ENCODE data around the gene USP28. TPM values are rescaled to one million over a fixed set of nuclear protein-coding genes. Genes with fewer than 3 reads are reported as not detected.

USP28 gene
- total and polyA plus RNA-seq, 11 donors: 28.8 to 172 (median 122) TPM

GRCh38 chr11:113847580-113847979 is 27.8 kb downstream of the USP28 start:
- H3K9me3 ChIP-seq: no peaks in the 10 kb centered on the region
- peaks cover 0 to 78% (median 45%) of the 10 kb centered on the region in 9 donors for H3K36me3 ChIP-seq
- H3K27ac ChIP-seq: peak overlapping the region in 1 of 12 donors; percentile 15
- H3K4me3 ChIP-seq: no peak overlapping the region
- peaks cover 0 to 21% (median 5%) of the 10 kb centered on the region in 12 donors for H3K4me1 ChIP-seq
- DNase-seq: no peak
- TF ChIP-seq CTCF (IDR thresholded peaks at IDR 0.05) (no peak), POLR2A (IDR thresholded peaks at IDR 0.05) (no peak)
- ATAC-seq: no peak
- no peaks in the 10 kb centered on the region for H3K27me3 ChIP-seq
- intact Hi-C loops (cut with DNase I): no loop called here

GRCh38 chr11:113847111-113847510 is 28.3 kb downstream of the USP28 start:
- WGBS, 4 donors: 68 to 77% (median 75%) methylated on average over 6 of the region's 6 CpGs
- no peak for DNase-seq
- intact Hi-C loops (cut with DNase I): no loop called here

GRCh38 chr11:113841691-113842090 is 33.7 kb downstream of the USP28 start:
- 83 to 89% (median 86%) methylated on average over 1 of the region's 1 CpG for WGBS, 4 donors
- no peak for ATAC-seq
- Histone ChIP-seq H3K4me1 (peaks cover 0 to 31% (median 4%) of the 10 kb centered on the region in 12 donors), H3K27me3 (no peaks in the 10 kb centered on the region), H3K27ac (peak overlapping the region in 2 of 12 donors; percentile 54 to 61), H3K36me3 (peaks cover 0 to 78% (median 44%) of the 10 kb centered on the region in 9 donors), H3K4me3 (no peak overlapping the region), H3K9me3 (no peaks in the 10 kb centered on the region)
- intact Hi-C loops (cut with DNase I): no loop called here
- no peak for TF ChIP-seq POLR2A (IDR thresholded peaks at IDR 0.05)
- no peak for TF ChIP-seq CTCF (IDR thresholded peaks at IDR 0.05)
- DNase-seq: no peak

More at GRCh38 chr11:113847111-113847510, 28.3 kb downstream of the USP28 start:
- no peaks in the 10 kb centered on the region for H3K27me3 ChIP-seq
- H3K4me3 ChIP-seq: no peak overlapping the region
- H3K4me1 ChIP-seq: peaks cover 0 to 21% (median 5%) of the 10 kb centered on the region in 12 donors
- H3K36me3 ChIP-seq: peaks cover 0 to 74% (median 41%) of the 10 kb centered on the region in 9 donors
- H3K27ac ChIP-seq: peak overlapping the region in 1 of 12 donors; percentile 15
- no peaks in the 10 kb centered on the region for H3K9me3 ChIP-seq
- TF ChIP-seq CTCF (IDR thresholded peaks at IDR 0.05) (no peak), POLR2A (IDR thresholded peaks at IDR 0.05) (no peak)
- ATAC-seq: no peak

- H3K4me3 ChIP-seq: no peak overlapping the region
- TF ChIP-seq POLR2A (IDR thresholded peaks at IDR 0.05): no peak
- TF ChIP-seq CTCF (IDR thresholded peaks at IDR 0.05): no peak
- DNase-seq (no peak), ATAC-seq (peak; percentile 70 to 89 (median 78))
- peaks cover 0 to 31% (median 4%) of the 10 kb centered on the region in 12 donors for H3K4me1 ChIP-seq
- H3K27me3 ChIP-seq: no peaks in the 10 kb centered on the region
- intact Hi-C loops (cut with DNase I): no loop called here
- H3K27ac ChIP-seq: peak overlapping the region in 4 of 12 donors; percentile 15 to 61 (median 42)
- peaks cover 0 to 78% (median 44%) of the 10 kb centered on the region in 9 donors for H3K36me3 ChIP-seq
- no peaks in the 10 kb centered on the region for H3K9me3 ChIP-seq
- WGBS, 4 donors: 74 to 86% (median 78%) methylated on average over 3 of the region's 3 CpGs
Observed at GRCh38 chr11:113840932-113841664, 34.3 kb downstream of the USP28 start.
